ENCODE results near the gene SYT15.
"Not testable (repeated sequence)": the region's sequence is repeated elsewhere in the genome, so short reads cannot be mapped to it uniquely, and the experiment has no call there.

SYT15 gene

DNA sequence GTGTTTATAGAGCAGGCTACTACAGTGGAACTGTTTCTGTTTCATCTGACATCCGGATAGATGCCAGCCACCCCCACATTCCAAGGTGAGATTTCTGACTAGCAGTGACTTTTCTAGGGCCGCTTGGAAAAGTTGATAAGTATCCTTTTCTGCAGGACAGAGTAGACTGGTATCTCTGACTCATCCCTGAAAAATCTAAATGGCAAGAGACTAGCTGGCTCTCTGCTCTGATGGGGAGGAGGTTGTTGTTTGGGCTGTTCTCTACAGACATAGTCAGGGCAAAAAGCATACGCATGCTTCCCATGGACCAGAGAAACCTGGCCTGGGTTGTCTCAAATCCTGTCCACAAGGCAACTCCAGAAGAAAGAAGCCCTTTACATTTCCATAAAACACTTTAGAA is 10.7 kb downstream of the SYT15 start:
- not testable (repeated sequence) for DNase-seq (ENCODE audit: low spot score)

DNA sequence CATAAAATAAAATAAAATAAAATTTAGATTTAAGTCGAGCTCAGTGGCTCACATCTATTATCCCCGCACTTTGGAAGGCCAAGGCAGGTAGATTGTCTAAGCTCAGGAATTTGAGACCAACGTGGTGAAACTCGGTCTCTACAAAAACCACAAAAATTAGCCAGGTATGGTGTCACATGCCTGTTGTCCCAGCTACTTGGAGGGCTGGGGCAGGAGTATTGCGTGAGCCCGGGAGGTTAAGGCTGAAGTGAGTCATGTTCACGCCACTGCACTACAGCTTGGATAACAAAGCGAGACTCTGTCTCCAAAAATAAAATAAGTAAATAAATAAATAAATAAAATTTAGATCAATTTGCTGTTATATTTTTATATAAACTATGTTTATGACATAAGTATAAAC is 12.1 kb downstream of the SYT15 start:
- DNase-seq (ENCODE audit: low spot score): not testable (repeated sequence)

DNA sequence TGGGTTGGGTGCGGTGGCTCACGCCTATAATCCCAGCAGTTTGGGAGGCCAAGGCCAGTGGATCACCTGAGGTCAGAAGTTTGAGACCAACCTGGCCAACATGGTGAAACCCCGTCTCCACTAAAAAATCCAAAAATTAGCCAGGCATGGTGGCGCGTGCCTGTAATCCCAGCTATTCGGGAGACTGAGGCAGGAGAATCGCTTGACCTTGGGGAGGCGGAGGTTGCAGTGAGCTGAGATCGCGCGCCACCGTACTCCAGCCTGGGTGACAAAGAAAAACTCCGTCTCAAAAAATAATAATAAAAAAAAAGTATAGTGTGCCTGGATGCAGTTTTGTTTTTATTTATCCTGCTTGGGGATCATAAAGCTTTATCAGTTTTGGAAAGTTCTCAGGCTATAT is 14.4 kb downstream of the SYT15 start:
- DNase-seq (ENCODE audit: low spot score): not testable (repeated sequence)

DNA sequence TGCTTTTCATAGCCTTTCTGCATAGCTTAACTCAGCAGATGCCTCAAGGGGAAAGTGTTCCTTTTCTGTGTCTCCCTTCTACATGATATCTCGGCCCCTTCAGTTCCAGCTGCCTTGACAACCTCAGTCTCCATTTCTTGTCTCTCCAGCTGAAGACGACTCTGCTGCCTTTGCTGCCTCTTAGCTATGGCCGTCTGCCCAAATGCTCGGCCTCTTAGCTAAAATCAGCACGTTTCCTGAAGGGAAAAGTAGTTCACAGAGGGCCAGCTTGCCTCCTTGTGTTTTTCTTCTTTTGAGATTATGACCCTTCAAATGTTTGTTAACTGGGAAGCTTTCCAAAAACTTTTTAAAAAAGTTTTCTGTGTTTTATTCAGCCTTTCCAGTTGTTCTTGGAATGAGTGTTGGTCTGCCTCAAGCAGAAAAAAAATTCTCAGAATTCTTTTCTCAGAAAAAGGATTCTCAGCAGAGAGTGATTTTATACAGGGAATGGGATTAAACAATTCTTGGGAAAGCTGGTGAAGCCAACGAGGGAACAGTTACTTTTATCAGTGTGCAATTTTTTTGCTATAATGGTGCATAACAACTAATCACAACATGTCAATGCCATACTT is 15.6 kb downstream of the SYT15 start:
- not testable (repeated sequence) for DNase-seq (ENCODE audit: low spot score)

DNA sequence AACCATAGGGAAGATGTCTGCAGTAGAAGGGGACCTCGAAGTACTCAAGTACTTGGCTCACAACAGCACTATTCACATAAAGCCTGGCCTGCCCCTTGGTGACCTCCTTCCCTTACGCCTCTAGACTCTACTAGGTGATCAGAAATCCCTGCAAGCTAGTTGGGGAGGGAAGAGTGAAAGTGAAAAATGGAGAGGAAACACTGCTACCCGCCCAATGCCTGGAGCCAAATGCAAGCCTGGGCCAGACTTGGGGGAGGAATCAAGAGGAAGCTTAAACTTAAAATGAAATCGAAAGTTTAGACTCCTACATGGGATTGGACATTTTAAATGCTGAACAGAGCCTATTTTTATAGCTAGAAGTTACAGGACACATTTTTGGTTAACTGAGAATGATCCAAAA is 17.6 kb downstream of the SYT15 start:
- DNase-seq (ENCODE audit: low spot score): not testable (repeated sequence)

DNA sequence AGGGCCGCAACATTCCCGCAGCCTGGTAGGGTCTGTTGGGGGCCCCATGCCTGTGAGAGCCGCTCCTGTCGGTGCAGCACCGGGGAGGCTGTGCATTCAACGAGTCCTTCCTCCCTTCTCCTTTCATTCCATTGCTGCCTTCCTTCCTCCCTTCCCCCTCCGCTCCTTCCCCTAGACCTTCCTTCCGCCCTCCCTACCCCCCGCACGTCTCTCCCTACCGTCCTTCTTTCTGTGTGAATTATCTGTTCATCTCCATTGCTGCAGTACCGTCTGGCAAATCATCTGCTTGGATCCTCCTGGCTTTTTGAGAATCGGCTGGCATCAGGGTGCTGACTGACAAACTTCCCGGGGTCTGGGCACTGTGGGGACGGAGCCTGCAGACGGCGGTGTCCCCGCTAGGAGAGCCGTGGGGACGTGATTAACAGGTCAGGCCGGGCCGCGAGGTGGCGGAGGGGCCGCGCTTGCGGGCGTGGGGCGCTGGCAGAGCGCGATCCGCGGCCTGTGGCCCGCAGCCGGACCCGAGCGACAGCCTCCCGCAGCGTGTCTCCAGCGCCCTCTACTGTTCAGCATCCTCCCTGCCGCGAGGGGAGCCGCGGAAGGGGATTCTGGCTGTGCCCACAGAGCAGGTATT is 18.8 kb downstream of the SYT15 start:
- DNase-seq (ENCODE audit: low spot score): not testable (repeated sequence)

DNA sequence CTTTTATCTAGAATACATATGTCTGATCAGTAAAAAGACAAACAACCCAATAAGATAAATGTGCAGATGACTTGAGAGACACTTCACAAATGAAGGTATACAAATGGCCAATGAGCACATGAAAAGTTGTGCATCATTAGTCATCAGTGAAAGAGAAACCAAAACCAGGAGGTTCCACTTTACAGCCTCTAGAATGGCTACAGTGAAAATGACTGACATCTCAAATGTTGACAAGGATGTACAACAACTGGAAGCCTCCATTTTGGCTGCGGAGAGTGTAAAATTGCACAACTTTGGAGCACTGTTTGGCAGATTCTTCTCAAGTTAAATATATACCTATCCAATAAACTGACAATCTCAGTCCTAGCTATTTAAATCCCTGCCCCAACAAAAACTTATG is 21.6 kb downstream of the SYT15 start:
- DNase-seq (ENCODE audit: low spot score): not testable (repeated sequence)

DNA sequence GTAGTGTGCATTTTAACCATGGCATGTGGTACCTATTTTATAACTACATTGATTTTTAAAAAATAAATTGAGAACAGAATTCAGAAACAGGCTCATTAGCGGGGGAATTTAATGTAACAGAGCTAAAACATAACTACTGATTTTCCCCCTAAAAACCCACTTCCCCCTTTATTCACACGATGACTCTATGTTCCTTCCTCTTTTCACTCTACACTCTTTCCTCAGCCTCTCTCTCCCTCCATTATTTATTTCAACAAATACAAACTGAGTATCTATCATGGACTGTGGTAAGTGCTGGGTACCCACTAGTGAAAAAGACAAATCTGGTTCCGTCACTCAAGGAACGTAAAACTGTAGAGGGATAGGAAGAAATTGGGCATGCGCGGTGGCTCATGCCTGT is 36.6 kb downstream of the SYT15 start:
- not testable (repeated sequence) for DNase-seq (ENCODE audit: low spot score)

DNA sequence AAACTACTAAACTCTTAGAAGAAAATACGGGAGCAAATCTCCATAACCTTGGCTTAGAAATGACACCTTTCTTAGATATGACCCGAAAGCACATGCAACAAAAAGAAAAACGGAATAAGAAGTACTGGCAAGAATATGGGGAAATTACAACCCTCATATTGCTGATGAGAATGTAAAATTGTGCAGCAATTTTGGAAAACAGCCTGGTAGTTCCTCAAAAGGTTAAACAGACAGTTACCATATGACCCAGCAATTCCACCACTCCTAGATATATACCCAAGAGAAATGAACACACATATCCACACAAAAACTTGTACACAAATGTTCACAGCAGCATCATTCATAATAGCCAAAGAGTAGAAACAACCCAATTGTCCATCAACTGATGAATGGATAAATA is 37.3 kb downstream of the SYT15 start:
- DNase-seq (ENCODE audit: low spot score): not testable (repeated sequence)

DNA sequence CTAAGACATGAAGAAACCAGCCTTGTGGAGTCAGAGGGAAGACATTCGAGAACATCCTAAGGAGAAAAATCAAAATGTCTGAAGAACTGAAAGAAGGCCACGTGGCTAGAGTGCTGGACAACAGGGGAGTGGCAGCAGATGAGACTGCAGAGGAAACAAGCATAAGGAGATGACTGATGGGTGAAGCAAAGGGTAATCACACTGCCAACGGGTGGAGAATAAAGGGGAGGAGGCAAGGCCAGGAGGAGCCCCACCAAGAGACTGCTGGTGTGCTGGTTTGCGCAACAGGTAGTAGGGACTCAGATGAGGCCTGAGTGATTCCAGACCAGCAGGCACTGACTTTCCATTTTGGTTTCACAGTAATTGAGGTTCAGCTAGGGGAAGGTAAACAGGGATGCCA is 38.2 kb downstream of the SYT15 start:
- not testable (repeated sequence) for DNase-seq (ENCODE audit: low spot score)

DNA sequence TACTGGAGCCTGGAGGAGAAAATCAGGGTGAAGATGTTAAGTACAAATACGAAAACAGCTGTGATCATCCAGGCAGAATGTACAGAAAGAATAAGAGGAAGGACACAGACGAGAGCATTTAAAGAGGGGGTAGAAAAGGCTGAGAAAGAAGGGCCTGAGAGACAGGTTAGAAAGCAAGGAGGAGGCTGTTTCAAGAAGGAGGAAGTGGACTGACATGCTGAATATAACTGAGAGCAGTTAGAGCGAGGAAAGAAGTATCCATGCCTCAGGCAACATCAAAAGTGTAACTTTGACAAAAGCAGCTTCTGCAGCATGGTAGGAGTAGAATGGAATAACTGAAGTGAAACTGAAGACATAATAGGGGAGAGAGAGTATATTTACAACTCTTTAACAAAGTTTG is 39.0 kb downstream of the SYT15 start:
- DNase-seq (ENCODE audit: low spot score): not testable (repeated sequence)

DNA sequence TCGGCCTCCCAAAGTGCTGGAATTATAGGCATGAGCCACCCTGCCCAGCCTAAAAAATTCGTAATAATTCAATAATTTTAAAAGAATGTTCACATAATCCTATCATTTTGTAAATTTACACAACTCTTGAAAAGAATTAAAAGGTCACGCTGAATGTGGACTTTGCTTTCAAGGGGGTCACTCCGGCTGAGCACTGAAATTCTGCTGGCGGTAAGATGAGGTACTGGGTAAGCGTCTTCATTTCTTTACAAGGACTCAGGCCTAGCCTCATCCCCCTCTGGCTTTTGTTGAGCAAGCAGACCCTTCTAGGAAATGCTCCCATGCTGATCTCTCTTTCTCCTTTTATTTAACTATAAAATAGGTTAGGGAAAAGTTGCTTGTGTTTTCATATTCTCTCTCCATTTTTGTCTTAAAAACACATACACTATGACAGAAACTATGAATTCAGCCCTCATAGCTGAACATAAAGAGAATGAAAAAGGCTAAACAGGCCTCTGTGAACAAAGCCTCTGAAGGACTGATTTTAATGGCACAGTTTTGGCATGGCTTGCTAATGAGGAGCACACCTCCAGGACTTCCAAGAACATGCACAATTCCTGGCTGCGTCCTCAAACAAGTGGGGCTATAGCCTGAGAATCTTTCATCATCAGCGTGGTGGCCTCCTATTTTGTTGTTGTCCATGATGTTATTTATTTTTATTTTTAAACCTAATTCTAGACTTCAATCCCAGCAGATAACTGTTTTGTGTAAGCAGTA is 45.1 kb downstream of the SYT15 start:
- not testable (repeated sequence) for DNase-seq (ENCODE audit: low spot score)

DNA sequence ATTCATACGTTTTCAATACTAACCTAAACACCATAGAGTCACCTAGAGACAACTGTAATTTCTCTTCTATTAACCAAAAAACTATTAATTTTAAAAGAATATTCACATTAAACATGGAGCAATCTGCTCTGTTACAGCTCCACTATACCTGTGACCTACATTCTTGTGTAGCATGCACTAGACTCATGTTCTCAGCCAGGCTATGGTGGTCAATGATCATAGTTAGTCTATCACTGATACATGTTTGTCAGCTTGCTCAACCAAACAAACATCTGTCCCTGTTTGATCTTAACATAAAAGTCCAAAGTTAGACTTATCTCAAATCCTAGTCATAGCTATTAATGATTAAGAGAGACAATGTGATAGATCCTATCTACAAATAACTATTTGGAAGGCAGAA is 50.9 kb downstream of the SYT15 start:
- DNase-seq (ENCODE audit: low spot score): not testable (repeated sequence)

DNA sequence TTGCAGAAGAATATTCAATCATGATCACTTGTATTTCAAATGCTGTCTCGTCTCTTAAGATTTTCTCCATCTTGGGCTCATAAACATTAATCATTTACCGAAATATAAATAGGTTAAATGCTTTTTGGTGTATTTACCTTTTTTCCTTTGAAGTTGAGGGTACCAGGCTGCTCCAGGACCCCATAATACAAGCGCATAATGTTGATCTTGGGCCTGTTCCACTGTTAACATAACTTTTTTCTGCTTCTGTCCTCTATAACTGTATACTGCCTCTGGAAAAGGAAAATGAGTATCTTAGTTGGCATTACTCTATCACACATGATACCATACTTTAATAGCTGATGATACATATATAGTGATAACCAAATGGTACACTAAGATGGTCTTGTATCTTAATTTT is 51.9 kb downstream of the SYT15 start:
- not testable (repeated sequence) for DNase-seq (ENCODE audit: low spot score)

DNA sequence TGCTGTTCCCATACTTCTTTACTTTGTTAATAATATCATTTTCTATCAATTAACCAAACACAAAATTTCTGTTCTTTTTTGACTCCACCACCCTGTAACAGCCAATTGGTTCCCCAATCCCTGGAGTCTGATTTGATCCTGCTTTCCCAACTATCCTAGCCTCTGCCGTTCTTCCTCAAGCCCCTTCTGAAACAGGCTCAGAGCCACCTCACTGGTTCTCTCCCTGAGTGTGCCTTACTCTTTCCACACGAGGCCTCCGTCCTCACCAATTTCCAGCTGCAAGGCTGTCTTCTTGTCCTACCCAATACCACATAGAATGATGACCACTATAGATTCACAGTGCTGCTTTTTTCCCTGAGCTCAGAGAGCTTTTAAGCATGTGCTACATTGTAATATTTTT is 52.8 kb downstream of the SYT15 start:
- DNase-seq (ENCODE audit: low spot score): not testable (repeated sequence)

DNA sequence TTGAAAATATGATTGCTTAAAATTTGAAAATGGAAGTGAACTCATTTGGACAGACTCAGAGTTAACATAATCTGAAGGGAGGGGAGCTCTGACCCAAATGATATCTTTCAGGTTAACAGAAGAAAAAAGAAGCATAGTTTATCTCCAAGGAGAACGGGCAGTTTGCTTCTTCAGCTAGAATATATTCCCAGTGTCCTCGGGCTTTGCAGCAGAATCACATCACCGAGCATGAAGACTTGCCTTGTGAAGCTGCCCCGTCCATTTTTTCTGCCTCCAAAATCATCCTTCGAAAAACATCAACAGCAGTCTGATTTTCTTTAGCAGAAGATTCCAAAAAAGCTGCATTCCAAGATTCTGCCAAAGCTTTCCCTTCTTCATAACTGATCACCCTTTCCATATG is 55.8 kb downstream of the SYT15 start:
- not testable (repeated sequence) for DNase-seq (ENCODE audit: low spot score)

DNA sequence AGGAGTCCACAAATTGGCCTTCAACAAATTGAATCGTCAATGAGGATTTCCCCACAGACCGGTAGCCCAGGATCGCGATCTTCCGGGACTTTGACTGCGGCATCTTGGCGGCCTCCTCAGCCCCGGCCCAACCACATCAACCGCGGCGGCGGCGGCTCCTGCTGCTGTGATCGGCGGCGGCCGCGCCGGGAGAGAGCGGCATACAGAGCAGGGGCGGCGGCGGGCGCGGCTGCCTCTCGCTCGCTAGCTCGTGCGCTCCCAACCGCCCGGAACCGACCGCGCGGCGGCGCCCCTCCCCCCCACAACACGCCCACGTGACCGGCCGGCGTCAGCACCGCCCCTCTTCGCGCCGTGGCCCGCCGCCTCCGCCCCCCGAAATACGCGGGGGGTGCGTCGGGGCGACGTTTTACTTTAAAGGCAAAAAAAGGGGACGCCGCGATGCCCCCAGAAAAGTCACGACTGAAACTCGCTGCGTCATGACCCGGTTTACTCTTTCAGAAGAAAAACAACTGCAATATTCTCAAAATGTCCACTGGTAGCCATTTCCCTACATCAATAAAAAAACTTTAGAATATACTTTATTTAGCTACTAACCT is 56.5 kb downstream of the SYT15 start:
- not testable (repeated sequence) for DNase-seq (ENCODE audit: low spot score)

DNA sequence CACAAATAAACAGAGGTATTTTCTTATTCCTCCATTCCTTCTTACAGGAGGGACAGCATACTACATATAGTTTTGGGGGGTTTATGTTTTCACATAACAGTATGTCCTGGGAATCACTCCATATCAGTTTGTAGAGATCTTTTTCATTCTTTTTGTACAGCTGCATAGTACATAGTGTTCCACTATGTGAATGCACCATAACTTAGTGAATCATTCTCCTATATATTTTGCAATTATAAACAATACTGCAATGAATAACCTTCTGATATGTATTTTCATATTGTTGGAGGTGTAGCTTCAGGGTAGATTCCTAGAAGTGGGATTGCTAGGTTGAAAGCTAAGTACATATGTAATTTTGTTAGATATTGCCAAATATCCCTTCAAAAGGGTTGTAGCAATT is 61.1 kb downstream of the SYT15 start:
- not testable (repeated sequence) for DNase-seq (ENCODE audit: low spot score)

Measured in HuH-7.5 (cell line).